Measurements from ENCODE around the gene DCP1B.
"Not testable (repeated sequence)": the region's sequence is repeated elsewhere in the genome, so short reads cannot be mapped to it uniquely, and the experiment has no call there.

Gene DCP1B

GRCh38 chr12:1972260-1972659 is 32.0 kb downstream of the DCP1B start:
- no peak for DNase-seq

- no peak for DNase-seq
These were observed 33.8 kb downstream of the DCP1B start for GRCh38 chr12:1970331-1970900.

GRCh38 chr12:1966561-1967226 is 37.6 kb downstream of the DCP1B start:
- DNase-seq, result no peak

GRCh38 chr12:1965916-1966315 is 38.3 kb downstream of the DCP1B start:
- DNase-seq, result no peak

DNA sequence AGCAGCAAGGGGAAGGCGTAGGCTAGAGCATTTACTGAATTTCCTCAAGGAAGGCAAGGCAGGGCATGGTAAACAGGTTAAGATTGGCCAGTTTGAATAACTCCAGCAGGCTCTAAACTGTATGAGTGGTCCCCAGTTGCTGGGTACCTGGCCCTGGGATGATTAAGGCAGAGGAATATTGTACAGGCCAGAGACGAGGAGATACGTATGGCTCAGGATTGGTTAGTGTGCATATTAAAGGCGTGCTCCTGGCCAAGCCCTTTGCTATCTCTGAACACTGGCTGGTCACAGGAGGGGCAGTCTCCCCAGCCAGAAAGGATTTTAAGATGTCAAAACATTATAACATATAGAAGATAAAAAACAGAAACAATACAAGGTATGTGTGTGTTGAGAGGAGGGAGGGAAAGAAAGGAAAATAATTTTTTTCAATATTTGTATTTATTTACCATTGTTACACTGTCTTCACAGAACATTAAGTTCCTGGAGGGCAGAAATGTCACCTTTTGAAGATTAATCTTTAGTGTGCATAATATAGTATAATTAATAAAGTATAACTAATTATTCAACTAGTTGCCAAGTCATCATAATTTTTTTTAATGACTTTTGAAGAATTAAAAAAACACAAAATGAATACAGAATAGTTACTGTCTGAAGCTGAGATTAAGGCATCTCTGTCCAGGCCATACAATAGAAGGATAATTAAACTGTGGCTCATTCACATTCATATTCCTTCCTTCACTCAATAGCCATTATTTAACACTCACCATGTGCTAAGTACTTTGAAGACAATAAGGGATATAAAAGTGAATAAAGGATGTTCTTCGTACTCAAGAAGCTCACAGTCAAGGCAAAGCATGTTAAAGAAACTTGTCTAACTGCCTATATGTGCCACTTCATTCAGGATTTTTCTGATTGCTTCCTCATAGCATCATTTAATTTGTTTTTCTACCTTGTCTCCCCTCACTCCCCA is 41.9 kb downstream of the DCP1B start:
- DNase-seq, result no peak

DNA sequence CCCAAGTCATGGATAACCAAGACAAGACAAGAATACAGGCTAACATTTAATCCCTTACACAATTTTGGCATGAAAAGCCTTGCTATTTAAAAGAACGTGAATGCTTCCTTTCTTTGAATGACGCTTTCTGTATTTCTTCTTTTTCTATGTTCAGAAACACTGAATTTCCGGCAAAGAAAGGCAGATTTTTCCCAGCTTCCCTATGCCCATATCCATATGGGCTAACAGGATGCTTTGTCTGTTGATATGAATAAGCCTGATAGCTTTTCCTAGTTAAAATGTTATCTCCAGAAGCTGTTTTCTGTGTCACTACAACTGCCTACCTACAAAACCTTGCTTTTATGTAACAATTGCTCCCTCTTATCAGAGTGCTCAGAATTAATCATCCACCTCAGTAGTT is 47.5 kb downstream of the DCP1B start:
- no peak for DNase-seq

GRCh38 chr12:1949771-1950470 is 54.3 kb downstream of the DCP1B start:
- DNase-seq, result no peak

GRCh38 chr12:1948883-1949282 is 55.4 kb downstream of the DCP1B start:
- no peak for DNase-seq

DNA sequence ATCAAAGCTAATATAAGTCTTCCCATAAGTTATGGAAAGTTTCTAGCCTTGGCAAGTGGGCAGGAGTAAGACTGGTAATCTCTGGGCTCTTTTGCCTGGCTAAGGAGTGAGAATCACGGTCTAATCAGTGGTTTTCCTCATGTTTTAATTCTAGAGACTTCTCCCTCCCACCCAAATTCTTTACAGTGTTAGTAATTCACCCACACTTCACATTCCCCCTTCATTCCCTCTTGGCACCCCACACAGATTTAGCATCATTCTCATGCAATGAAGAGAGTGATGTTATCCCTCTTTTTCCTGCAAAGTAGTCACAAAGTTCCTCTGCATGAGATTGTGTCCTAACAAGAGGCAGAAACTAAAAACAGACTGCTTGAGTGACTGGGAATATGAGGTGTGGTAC is 57.2 kb downstream of the DCP1B start:
- DNase-seq, result no peak

DNA sequence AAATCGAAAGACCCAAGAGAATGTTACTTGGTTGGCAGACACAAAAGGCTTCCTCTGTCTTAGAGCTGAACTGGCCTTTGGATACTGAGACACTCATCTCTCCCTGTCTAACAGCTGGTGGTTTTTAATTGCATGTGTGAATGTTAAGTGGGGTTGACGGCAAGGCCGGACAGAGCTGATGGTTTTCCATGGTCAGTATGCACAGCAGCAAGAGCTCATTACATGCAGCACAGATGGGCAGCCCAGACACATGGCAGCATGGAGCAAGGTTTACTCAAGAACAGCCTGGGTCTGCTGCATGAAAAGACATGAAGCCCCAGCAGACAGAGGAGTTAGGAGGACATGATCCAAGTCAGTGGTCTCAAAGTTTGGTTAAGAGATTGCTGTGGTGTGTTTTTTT is 58.0 kb downstream of the DCP1B start:
- DNase-seq, result no peak

GRCh38 chr12:1945502-1945901 is 58.8 kb downstream of the DCP1B start:
- not testable (repeated sequence) for DNase-seq

DNA sequence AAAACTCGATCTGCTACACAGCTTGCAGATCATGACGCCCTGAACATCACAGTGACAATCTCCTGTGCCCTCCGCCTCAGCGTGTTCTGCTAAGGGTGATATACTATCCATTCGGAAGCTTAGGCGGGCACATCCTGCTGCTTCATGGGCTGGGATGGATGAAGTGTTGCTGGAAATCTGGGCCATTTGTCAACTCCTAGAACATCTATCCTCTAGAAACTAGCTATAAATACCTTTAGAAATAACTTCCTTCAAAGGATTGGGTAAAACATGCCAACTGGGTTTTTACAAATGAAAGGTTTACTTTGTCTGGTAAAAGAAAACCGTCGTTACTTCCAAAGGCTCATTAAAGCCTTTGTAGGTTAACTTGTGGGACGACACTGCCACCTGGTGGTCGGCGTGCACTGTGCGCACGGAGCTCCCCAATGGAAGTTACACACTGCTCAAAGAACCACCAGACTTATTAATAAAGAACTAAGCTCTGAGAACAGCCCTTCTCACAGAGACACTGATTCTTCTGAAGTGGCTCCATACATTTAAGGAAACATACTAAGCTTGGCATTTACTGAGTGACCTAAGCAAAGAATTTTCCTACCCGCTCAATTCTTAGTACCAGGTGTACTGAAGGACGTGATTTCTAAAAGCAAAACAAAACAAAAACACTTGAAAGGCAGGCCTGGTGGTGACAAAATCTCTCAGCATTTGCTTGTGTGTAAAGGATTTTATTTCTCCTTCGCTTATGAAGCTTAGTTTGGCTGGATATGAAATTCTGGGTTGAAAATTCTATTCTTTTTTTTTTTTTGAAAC is 64.3 kb downstream of the DCP1B start:
- peak; percentile 82 for DNase-seq

- DNase-seq, result no peak
These were observed 64.9 kb downstream of the DCP1B start for GRCh38 chr12:1939331-1939730.

- no peak for DNase-seq
These were observed 66.6 kb downstream of the DCP1B start for GRCh38 chr12:1937481-1938224.

DNA sequence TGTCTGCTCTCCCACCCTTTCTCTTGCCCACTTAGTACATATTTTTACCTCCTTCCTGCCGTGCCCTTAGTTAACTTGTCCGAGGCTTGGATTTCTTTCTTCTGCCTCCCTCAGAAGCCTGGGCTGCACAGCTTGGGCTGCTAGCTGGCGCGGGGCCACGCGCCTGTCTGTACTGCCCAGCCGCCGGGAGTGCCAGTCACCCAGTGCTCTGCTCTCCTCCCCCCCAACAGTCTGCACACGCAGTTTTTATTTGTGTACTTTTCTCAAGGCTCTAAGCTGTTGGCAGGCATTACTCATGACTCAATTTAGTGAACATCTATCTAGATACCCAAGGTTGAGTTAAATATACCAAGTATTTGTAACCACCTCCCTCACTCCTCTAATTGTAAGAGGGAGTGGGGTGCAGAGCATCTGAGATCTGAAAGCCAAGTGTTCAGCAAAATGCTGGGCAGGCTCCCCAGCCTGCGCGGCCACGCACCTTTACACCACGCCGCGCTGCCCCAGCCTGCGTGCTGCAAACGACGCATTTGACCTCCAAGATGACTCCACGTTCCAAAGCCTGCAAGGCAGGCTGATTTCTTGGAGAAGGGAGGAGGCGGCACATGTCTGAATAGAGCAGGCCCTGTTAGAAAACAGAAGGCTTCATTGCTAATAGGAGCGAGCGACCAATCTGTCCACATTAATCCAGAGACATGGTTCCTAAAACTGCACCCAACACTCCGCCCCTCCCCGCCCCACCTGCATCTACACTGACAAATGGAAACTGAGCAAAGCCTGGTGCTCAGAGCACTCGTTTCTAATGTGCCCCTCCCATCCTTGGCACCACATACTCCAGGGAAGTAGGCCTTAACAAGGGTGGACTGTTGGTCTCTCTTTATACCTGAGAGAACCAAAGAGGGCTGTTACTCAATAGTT is 67.6 kb downstream of the DCP1B start:
- no peak for DNase-seq

DNA sequence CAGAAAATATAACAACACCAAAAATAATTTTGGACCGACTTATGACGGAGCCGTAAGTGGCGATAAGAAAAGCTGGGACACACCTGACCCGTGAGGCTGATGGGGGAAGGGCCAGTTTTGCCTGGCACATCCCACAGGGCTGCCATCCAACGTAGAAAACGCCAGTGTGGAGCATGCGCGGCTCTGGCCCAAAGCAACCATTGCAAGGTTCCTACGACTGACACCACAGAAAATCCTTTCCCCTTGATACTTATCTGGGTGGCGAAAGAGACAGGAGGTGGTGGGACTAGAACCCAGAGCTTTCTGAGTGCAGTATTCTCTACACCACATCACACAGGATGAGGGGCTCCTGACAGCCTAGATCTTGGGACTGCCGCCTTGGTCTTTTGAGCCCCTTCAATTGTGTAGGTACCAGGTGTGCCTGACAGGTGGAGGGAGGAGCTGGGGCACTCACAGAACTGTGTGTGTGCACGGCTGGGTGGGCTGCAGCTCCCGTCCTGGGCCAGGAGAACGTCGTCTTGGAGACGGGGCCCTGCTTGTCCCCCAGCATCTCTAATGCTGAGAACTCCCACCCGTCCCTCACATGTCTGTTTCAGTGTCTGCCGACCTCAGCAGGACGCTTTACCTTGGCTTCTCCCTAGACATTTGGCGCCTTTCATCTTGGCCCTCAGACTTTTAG is 68.4 kb downstream of the DCP1B start:
- no peak for DNase-seq

- no peak for DNase-seq
These were observed 69.0 kb downstream of the DCP1B start for GRCh38 chr12:1935242-1935641.

DNA sequence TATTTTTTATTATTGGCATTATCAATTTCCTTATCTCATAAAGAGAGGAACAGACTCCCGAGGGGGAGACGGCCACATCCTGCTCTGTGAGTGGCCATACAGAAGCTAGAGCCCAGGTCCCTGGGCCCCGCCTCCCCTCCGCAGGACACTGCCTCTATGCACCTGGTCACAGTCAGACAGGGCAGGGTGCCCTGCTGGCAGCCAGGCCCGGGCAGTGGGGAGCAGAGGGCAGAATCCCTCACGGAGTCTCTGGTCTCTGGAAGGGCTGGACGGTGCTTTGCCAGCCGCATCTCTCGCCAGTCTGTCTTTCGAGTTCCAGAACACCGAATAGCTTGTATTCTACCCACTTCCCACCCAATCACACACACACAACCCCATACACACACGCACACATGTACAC is 69.4 kb downstream of the DCP1B start:
- DNase-seq, result no peak

GRCh38 chr12:1934068-1934467 is 70.2 kb downstream of the DCP1B start:
- no peak for DNase-seq
